ENCODE measurements around the gene FTSJ1. TPM values are rescaled to one million over a fixed set of nuclear protein-coding genes. Genes with fewer than 3 reads are reported as not detected.

FTSJ1 gene
- total and polyA plus RNA-seq, 7 donors = 15.6 to 39.9 (median 26.9) TPM

DNA sequence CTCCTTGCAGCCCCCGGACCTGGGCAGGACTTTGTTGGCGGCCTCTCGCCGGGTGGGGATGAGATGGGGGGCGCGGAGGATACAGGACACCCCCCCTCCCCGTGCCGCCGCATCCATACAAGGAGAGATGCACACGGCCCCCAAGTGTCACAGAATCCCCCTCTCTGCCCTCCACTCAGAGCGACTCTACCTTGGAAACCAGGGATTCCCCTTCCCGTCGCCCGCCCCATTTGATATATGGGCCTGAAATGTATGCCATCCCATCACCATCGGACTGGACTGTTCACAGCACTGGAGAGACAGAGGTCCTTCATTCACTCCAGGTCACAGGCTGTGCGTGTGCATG, 33.2 kb downstream of the FTSJ1 start:
- H3K27ac ChIP-seq = peak overlapping the region; percentile 76 to 83 (median 82)
- TF ChIP-seq, protein P1, sequence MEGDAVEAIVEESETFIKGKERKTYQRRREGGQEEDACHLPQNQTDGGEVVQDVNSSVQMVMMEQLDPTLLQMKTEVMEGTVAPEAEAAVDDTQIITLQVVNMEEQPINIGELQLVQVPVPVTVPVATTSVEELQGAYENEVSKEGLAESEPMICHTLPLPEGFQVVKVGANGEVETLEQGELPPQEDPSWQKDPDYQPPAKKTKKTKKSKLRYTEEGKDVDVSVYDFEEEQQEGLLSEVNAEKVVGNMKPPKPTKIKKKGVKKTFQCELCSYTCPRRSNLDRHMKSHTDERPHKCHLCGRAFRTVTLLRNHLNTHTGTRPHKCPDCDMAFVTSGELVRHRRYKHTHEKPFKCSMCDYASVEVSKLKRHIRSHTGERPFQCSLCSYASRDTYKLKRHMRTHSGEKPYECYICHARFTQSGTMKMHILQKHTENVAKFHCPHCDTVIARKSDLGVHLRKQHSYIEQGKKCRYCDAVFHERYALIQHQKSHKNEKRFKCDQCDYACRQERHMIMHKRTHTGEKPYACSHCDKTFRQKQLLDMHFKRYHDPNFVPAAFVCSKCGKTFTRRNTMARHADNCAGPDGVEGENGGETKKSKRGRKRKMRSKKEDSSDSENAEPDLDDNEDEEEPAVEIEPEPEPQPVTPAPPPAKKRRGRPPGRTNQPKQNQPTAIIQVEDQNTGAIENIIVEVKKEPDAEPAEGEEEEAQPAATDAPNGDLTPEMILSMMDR (IDR thresholded peaks at IDR 0.05) = no peak
- no peak for TF ChIP-seq POLR2A (IDR thresholded peaks at IDR 0.05)
- no peak for TF ChIP-seq POLR2AphosphoS5 (IDR thresholded peaks at IDR 0.05)
- TF ChIP-seq EP300 (IDR thresholded peaks at IDR 0.05) = no peak
- no peak for DNase-seq
- 3 to 4% methylated on average over 16 of the region's 16 CpGs for WGBS, 2 donors
- peak overlapping the region; percentile 62 to 83 (median 71) for H3K4me3 ChIP-seq
- no peaks in the 10 kb centered on the region for H3K36me3 ChIP-seq
- intact Hi-C loops (cut with DNase I) = loop anchor here (2.0 kb wide), 1 partner anchor 32 kb away; the partner anchor contains the start of gene FTSJ1
- H3K27me3 ChIP-seq = no peaks in the 10 kb centered on the region
- H3K9me3 ChIP-seq = no peaks in the 10 kb centered on the region
- peaks cover 0 to 14% (median 8%) of the 10 kb centered on the region in 4 donors for H3K4me1 ChIP-seq

DNA sequence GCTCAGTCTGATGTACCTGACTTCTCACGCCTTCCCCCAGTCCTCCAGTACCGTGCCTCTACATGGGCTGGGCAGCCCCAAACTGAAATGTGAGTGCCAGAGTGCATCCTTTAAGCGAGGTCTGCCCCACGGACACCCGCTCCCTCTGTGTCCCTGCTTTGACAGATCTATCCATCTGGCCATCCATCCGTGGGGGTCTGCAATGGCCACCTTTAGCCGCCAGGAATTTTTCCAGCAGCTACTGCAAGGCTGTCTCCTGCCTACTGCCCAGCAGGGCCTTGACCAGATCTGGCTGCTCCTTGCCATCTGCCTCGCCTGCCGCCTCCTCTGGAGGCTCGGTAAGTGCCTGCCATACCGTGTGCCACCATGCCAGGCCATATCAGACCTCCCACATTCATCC, 33.6 kb downstream of the FTSJ1 start:
- 76 to 78% methylated on average over 11 of the region's 11 CpGs for whole genome bisulfite sequencing, 2 donors
- no peaks in the 10 kb centered on the region for H3K9me3 ChIP-seq
- intact Hi-C loops (cut with DNase I) = loop anchor here (2.0 kb wide), 1 partner anchor 33 kb away; the partner anchor contains the start of gene FTSJ1
- peak overlapping the region; percentile 62 to 83 (median 71) for H3K4me3 ChIP-seq
- peak overlapping the region in 1 of 4 donors; percentile 83 for H3K27ac ChIP-seq
- H3K27me3 ChIP-seq = no peaks in the 10 kb centered on the region
- H3K36me3 ChIP-seq = no peaks in the 10 kb centered on the region
- DNase-seq = no peak
- H3K4me1 ChIP-seq = peaks cover 0 to 14% (median 8%) of the 10 kb centered on the region in 4 donors
- TF ChIP-seq POLR2A (IDR thresholded peaks at IDR 0.05) (no peak), EP300 (IDR thresholded peaks at IDR 0.05) (no peak), POLR2AphosphoS5 (IDR thresholded peaks at IDR 0.05) (no peak)
- TF ChIP-seq, protein P1 (IDR thresholded peaks at IDR 0.05) = no peak

DNA sequence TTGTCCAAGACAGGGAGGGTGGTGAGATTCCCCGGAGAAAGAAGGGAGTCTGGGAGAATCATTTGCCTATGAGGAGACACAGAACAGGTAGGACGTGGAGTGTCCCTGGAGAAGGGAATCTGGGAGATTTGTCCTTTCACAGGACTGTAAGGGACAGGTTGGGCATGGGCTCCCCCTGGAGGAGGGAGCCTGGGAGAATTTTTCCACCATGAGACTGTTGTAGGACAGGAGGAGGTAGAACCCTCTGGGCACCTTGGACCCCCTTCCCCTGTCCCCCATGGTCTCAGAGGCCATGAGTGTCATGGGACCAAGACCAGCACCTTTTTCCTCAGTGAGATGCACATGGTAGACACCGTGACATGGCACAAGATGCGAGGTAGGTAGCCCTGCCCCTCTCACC, 35.6 kb downstream of the FTSJ1 start:
- intact Hi-C loops (cut with DNase I) = no loop called here
- WGBS, 2 donors = 62 to 82% methylated on average over 4 of the region's 4 CpGs
- peaks cover 0 to 7% (median 0%) of the 10 kb centered on the region in 4 donors for H3K36me3 ChIP-seq
- no peaks in the 10 kb centered on the region for H3K27me3 ChIP-seq
- no peak overlapping the region for H3K4me3 ChIP-seq
- H3K4me1 ChIP-seq = peaks cover 0 to 14% (median 8%) of the 10 kb centered on the region in 4 donors
- H3K27ac ChIP-seq = no peak overlapping the region
- H3K9me3 ChIP-seq = no peaks in the 10 kb centered on the region
- DNase-seq = no peak
- TF ChIP-seq, protein P1 (IDR thresholded peaks at IDR 0.05) = no peak
- TF ChIP-seq POLR2A (IDR thresholded peaks at IDR 0.05) (no peak), POLR2AphosphoS5 (IDR thresholded peaks at IDR 0.05) (no peak), EP300 (IDR thresholded peaks at IDR 0.05) (no peak)

DNA sequence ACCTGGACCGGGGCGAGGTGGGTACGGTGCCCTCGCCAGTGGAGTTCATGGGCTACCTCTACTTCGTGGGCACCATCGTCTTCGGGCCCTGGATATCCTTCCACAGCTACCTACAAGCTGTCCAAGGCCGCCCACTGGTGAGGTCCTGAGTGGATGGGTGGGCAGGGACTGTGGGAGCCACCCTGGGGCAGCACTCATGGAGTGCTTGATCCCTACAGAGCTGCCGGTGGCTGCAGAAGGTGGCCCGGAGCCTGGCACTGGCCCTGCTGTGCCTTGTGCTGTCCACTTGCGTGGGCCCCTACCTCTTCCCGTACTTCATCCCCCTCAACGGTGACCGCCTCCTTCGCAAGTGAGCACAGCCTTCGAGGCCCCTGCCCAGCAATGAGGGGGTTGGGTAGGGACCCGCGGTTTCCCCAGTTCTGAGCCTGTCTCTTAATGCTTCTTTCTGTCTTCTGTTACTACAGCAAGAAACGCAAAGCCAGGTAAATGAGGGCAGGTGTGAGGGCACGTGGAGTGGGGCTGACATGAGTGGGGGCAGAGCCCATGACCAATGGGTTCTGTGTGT, 36.5 kb downstream of the FTSJ1 start:
- H3K4me3 ChIP-seq = no peak overlapping the region
- peaks cover 0 to 7% (median 0%) of the 10 kb centered on the region in 4 donors for H3K36me3 ChIP-seq
- H3K27me3 ChIP-seq = no peaks in the 10 kb centered on the region
- intact Hi-C loops (cut with DNase I) = no loop called here
- whole genome bisulfite sequencing, 2 donors = 96% methylated on average over 20 of the region's 20 CpGs
- no peaks in the 10 kb centered on the region for H3K9me3 ChIP-seq
- no peak for TF ChIP-seq EP300 (IDR thresholded peaks at IDR 0.05)
- TF ChIP-seq POLR2A (IDR thresholded peaks at IDR 0.05) = no peak
- no peak for TF ChIP-seq POLR2AphosphoS5 (IDR thresholded peaks at IDR 0.05)
- TF ChIP-seq, protein P1 (IDR thresholded peaks at IDR 0.05) = no peak
- H3K27ac ChIP-seq = no peak overlapping the region
- no peak for DNase-seq
- peaks cover 0 to 14% (median 8%) of the 10 kb centered on the region in 4 donors for H3K4me1 ChIP-seq

All from sigmoid colon (tissue), 7 donors.